GM19239 (cell line): ENCODE results near the gene CYGB.

Source experiments
- DNase-seq: peaks from one replicate; pipeline ENCODE4 v3.0.0; 2011; ENCODE audit warnings: low spot score; ENCODE audit not compliant: insufficient read length
- FAIRE-seq: peaks from 2 replicates; lab custom pipeline; 2011; peaks lifted over from hg19 to GRCh38; lab: Jason Lieb, UNC

The CYGB gene

DNA sequence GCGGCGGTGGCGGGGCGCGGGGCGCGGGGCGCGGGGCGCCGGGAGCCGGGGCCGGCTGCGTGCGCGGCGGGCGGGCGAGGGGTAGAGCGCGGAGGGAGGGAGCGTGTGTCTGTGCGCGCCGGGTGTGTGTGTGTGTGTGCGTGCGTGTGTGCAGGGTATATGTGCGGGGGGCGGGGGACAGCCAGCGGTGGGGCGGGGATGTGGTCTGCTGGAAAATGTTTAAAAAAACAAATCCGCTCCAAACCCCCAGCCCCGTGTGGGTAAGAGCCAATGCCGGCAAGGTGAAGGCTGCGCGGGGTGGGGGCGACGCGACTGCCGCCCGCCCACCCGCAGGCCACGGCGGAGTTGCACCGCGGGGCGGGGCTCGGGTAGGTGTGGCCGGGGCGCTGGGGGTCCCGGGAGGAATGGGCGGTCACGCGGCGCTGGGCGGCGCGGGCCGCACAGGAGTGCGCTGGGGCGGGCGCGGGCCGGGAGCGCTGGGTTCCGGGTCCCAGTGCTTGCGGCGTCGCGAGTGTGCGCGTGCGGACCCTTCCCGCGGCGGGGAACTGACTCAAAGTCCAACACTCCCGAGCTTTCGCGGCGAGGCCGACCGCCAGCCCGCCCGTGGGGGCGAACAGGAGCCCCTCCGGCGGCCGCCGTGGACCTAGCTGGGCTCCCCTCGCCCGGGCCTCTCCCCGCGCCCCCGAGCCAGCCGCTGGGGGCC lies at the start of gene CYGB:
TSS of gene CYGB (minus strand) at position 132 of the 703 bp plus-strand sequence. CDS start 167 bp downstream, outside the sequence.
- FAIRE-seq (no peak), DNase-seq (no peak)

- DNase-seq, result no peak
These were observed 49.4 kb upstream of the CYGB start for GRCh38 chr17:76586741-76587487.

DNA sequence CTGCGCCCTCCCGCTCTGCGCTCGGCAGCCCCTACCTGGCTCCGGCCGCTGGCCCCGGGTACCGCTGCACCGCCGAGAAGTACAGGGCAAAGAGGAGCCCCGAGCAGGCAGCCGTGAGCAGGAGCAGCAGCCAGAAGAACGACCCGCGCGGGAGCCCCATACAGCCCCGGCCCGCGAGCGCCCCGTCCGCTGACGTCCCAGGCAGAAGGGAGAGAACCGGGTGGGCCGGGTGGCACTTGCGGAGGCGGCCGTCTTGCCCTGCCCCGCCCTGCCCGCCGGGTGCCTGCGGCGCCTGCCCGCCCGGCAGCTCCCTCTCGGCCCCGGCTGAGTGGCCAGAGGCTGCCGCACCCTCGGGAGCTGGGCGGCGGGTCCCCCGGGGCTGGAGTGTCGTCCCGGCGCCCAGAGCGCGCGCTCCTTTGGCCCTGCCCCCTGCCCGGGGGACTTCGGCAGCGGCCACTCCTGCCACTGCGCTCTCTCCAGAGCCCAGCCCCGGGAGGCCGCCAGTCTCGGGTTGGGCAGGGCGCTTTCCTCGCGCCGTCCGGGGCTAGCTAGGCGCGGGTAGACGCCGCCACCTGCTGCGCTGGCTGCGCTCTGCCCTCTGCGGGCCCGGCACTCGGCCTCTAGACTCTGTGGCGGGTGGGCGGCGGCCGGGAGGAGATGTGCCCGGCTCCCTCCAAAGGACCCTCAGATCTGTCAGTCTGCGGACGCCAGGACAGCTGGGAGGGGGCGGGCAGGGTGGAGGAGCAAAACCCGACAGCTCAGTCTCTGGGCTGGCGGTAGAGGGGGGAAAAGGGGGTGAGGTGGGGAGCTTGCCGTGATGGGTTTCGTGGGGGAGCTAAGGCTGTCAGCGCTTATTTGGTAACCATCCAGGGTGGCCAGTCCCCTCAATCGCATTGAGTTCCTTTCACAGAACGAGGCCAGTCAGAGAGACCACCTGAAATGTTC lies 48.4 kb upstream of the CYGB start, which contains the start of gene ST6GALNAC2:
TSS of gene ST6GALNAC2 (minus strand) at position 212 of the 945 bp plus-strand sequence. CDS start at position 160, 52 bp downstream.
- FAIRE-seq (no peak), DNase-seq (no peak)

More at GRCh38 chr17:76586741-76587487, 49.4 kb upstream of the CYGB start:
- no peak for FAIRE-seq

- no peak for FAIRE-seq
- DNase-seq, result no peak
These were observed 47.6 kb upstream of the CYGB start for GRCh38 chr17:76585033-76585648.

DNA sequence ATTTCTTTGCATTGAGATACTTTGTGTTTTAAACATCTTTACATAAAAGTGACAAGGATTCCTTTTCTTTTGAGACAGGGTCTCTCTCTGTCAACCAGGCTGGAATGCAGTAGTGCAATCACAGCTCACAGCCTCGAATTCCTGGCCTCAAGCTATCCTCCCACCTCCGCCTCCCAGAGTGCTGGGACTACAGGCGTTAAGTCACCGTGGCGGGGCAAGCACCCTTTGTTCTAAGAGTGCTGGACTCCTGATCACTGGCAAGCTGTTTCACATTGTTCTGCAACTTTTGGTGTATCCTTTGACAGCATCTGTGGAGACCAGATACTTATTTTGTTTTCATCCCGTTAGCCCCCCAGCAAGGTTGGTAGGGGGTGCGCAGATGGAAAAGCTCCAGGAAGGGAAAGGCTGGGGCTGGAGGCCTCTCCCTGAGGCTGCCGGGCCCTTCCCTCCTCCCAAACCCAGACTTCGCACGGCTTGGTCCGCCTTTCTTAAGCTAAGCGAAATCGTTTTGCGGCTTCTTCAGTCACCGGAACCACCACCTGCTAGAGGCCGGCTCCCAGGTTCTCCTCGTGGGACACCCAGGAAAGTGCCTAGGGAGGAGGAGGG lies 47.0 kb upstream of the CYGB start:
- no peak for FAIRE-seq
- no peak for DNase-seq

DNA sequence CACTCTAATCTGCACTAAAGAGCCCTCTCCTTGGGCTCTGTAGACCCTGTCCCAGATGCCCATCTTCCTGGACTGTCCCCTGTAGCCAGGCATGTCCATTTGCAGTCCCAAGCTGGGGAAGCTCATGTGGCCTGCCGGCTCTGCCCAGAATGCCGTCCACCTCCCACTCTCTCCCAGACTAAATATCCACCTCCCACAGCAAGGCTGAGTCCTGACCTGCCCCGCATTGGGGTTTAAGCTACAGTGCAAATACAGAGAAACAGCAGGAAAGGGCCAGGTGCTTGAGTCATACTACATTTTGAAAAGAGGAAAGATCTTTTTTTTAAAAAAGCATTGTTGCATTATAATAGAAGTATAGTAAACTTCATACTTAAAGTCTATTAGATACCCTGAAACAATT lies 45.2 kb upstream of the CYGB start:
- no peak for DNase-seq
- no peak for FAIRE-seq

GRCh38 chr17:76581515-76581914 lies 44.0 kb upstream of the CYGB start:
- FAIRE-seq (no peak), DNase-seq (no peak)

DNA sequence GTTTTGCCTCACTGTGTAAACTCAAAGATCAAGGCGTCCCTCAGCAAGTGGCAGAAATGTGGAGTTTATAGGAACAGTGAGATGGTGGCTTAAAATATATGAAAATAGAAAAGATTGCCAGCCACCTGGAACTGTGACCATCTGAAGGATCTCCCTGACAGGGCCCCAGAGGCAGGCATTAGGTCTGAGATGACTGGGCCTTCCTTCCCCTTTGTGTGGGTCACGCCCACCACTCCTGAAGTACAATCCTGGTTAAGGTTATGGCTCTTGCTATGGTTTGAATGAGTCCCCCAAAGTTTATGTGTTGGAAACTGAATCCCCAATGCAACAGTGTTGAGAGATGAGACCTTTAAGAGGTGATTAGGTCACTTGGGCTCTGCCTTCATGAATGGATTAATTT lies 41.8 kb upstream of the CYGB start:
- FAIRE-seq (no peak), DNase-seq (no peak)

DNA sequence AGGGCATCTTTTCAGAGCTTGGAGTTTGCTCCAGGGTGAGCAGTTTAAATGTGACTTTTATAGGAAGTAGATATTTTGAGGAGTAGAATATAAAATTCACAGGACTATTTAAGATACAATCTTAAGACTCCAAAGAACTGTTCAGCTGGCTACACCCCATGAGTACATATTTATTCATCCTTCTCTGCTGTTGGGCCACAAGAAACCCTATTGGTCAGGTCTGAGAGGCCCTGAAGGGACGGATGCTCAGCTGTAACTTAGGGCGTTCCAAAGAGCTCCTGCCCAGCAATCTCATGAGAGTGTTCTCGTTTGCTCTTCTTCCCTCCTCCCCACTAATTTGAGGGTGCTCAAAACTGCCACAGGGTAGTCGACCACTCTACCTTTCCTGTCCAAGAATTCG lies 40.9 kb upstream of the CYGB start:
- FAIRE-seq, result no peak

GRCh38 chr17:76577876-76578275 lies 40.4 kb upstream of the CYGB start:
- FAIRE-seq (no peak), DNase-seq (no peak)

More for the DNA sequence above, 40.9 kb upstream of the CYGB start:
- no peak for DNase-seq

GRCh38 chr17:76576189-76576588 lies 38.7 kb upstream of the CYGB start:
- no peak for FAIRE-seq

GRCh38 chr17:76575570-76575969 lies 38.1 kb upstream of the CYGB start:
- DNase-seq, result no peak
- no peak for FAIRE-seq

More at GRCh38 chr17:76576189-76576588, 38.7 kb upstream of the CYGB start:
- DNase-seq, result no peak

DNA sequence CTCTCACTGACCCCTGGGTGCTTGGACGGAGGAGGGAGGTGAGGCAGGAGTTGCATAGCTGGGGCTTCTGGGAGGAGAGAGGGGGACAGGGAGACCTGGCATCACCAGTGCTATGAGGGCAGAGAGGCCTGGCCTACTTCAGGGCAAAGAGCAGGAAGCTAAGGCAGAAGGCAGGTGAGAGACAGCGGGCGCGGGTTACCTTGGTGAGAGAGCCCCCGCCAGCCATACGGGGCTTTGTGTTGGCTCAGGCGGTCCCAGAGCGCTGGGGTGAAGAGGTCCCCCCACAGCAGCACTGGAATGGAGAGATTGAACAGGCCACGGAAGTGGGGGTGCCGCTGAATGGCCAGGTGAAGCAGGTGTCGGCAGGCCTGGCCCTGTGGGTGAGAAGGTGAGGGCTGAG lies 36.7 kb upstream of the CYGB start:
- no peak for FAIRE-seq

DNA sequence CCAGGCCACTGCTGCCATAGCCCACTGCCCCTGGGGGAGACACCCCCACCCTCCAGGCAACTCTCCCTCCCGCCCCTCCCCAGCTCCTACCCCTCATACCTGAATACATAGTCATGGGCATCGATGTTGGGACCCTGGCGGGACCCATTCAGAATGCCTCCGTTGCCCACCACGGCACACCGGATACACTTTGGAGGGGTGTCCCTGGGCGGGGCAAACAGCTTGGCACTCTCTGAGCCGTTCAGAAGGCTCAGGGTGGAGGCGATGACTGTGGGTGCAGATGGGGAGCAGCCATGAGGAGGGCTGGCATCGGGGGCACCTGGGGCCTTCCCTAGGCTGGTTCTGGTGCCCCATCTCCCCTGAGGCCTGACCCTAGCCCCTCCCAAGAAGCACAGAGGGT lies 35.6 kb upstream of the CYGB start:
- DNase-seq (no peak), FAIRE-seq (no peak)

More for the DNA sequence above, 36.7 kb upstream of the CYGB start:
- DNase-seq, result no peak

- no peak for DNase-seq
- FAIRE-seq, result no peak
These were observed 34.8 kb upstream of the CYGB start for GRCh38 chr17:76572201-76572910.

DNA sequence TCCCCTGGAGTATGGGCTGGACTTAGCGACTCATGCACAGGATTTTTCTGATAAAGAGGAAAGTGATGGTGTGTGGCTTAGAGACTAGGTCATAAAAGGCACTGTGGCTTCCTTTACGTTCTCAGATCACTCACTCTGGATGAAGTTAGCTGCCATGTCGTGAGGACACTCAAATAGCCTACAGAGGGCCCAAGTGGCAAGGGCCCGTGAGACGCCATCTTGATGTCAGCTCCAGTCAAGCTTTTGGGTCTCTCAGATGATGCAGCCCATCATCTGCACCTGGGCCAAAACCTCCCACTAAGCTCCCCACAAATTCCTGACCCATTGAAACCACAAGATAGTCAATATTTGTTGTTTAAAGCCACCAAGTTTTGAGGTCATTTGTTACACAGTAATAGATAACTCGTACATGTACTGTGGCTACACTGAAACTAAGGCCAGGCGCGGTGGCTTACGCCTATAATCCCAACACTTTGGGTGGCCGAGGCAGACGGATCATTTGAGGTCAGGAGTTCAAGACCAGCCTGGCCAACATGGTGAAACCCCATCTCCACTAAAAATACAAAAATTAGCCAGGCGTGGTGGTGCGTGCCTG lies 33.5 kb upstream of the CYGB start:
- FAIRE-seq (no peak), DNase-seq (no peak)

DNA sequence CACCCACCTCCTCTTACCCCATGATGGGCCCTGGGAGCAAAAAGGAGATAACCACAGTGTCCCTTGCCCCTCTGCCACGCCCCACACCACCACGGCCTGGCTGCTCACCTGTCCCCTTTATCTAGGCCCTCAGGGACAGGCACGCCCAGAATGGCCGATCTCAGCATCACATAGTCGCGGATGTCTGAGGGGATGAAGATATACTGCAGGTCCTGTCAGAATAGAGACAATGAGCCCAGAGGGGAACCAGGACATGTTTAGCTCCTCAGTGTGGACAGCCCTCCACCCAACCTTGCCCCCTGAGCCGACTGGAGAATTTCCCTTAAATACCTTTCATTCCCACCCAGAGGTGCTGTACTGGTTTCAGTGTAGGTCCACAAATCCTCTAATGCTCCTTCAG lies 32.9 kb upstream of the CYGB start:
- FAIRE-seq, result no peak

GRCh38 chr17:76569607-76570279 lies 32.2 kb upstream of the CYGB start:
- no peak for FAIRE-seq
- DNase-seq, result no peak

More for the DNA sequence above, 32.9 kb upstream of the CYGB start:
- no peak for DNase-seq
